Measurements from ENCODE around the gene BCL2.

DNA sequence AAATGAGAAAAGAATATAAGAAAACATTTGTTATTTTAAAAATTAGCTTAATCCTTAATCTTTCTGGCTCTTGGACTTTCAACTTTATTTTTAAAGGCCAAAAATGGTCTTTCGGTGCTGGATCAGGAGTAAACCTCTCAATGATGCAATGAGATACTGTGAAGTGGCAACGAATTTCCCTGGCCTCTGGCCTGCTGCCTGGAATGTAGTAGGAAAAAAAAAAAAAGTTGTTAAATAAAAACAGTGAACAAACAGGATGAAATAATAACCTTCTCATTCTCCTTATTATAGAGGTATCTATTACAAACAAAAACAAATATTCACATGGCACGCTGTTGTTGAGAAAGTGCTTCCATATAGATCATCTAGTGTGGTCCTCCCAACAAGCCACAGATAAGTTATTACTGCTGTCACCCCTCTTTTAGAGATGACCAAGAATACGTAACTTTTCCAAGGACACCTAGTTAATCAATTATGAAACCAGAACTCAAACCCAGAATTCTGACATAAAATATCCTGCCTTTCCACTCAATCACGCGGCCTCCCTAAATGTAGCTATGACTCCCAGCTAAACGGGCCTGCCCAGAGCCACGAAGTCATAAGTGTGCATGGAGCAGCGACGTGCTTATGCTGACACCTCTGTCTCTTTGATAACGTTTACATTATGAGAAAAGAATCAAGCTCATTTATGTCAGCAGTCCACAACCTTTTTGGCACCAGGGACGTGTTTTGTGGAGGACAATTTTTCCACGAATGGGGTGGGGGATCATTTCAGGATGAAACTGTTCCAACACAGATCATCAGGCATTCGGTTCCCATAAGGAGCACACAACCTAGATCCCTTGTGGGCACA, 170.9 kb downstream of the BCL2 start:
- TF ChIP-seq, protein P1, sequence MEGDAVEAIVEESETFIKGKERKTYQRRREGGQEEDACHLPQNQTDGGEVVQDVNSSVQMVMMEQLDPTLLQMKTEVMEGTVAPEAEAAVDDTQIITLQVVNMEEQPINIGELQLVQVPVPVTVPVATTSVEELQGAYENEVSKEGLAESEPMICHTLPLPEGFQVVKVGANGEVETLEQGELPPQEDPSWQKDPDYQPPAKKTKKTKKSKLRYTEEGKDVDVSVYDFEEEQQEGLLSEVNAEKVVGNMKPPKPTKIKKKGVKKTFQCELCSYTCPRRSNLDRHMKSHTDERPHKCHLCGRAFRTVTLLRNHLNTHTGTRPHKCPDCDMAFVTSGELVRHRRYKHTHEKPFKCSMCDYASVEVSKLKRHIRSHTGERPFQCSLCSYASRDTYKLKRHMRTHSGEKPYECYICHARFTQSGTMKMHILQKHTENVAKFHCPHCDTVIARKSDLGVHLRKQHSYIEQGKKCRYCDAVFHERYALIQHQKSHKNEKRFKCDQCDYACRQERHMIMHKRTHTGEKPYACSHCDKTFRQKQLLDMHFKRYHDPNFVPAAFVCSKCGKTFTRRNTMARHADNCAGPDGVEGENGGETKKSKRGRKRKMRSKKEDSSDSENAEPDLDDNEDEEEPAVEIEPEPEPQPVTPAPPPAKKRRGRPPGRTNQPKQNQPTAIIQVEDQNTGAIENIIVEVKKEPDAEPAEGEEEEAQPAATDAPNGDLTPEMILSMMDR (IDR thresholded peaks at IDR 0.05) = no peak
- no peak for TF ChIP-seq POLR2A (IDR thresholded peaks at IDR 0.05)
- TF ChIP-seq EP300 (IDR thresholded peaks at IDR 0.05) = no peak

All from sigmoid colon (tissue), 4 donors.